ENCODE measurements around the gene SMCO2. TPM values are rescaled to one million over a fixed set of nuclear protein-coding genes. Genes with fewer than 3 reads are reported as not detected.

Gene SMCO2
- total RNA-seq, 2 experiments from 2014 or later = not detected

GRCh38 chr12:27548301-27549199 is 102.0 kb downstream of the SMCO2 start:
- ChIA-PET CTCF (no interaction called here), POLR2A (no interaction called here)

DNA sequence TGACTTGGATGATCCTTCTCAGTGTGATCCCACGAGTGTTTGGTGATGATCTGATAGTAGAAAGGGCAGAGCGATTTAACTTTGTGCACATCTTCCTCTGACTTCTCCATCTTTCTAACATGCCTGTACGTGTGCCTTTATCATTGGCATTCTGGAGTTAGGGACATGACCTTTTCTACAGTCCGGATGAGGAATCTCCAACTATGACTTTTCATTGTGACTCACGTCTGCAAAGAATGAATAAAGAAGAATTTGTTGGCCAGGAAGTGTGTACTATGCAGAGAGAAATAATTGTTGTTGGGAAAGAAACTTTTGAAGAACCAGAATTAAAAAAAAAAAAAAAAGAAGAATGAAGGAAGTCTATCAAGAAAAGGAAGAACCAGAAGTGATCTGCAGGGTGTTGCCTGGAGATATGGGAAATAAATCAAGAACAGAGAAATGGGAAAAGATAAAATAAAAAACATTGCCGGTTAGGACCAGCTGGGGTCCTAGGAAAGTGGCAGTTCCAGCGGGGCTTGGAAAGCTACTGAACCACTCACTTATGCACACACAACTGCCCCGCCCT is 102.8 kb downstream of the SMCO2 start:
- POLR2A ChIA-PET = no interaction called here
- CTCF ChIA-PET = interaction anchor here (0.7 kb wide), 1 partner anchor 11 kb away, joined by 4 read pairs; no protein-coding TSS in a partner anchor

DNA sequence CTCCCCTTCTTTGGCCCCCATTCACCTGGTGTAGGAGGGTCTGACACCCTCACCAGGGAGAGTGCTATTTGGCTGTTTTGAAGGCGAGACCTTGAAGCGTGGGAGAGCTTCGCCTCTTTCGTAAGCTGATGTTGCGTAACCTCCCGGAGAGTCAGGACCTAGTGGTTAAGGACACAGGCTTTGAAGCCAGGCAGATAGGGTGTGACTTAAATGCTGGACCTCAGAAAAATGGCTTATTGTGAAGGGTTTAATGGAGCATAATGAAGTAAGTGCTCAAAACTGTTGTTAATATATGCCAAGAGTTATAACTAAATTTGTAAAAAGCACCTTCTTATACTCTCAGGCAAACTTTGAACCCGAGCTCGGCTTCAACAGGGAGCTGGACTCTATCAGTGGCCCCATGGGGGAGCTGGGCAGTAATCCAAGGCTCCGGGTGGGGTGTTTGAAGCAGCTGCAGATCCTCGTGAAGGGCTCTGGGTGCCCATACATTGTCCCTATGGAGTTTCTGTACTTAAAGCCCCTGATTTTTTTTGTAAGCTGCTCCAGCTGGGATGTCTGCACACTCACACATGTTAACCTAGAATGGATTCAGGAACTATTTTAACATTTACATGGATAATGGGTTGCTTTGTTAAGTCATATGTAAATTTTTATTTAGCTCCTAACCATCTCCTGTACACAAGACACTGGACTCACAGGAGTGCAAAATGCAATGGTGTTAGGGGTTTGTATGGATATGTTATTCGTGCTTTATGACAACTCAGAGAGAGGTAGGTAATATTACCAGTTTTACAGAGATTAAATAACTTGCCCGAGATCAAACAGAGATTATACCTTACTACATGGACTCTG is 103.5 kb downstream of the SMCO2 start:
- CTCF ChIA-PET = interaction anchor here (0.7 kb wide), 1 partner anchor 10 kb away, joined by 4 read pairs; no protein-coding TSS in a partner anchor
- POLR2A ChIA-PET = no interaction called here

- CTCF ChIA-PET = no interaction called here
- POLR2A ChIA-PET = no interaction called here
Measured at GRCh38 chr12:27550653-27550975, 104.1 kb downstream of the SMCO2 start.

GRCh38 chr12:27551172-27551840 is 104.8 kb downstream of the SMCO2 start:
- CTCF ChIA-PET = no interaction called here
- POLR2A ChIA-PET = no interaction called here

Other genes with a start within 250 kb of the SMCO2 start
- 10 to 100 TPM; 23.8 to 28.8 TPM for gene STK38L, start 202.4 kb upstream of the SMCO2 start, total RNA-seq
- 10 to 100 TPM; 18.1 to 19.1 TPM for gene BMAL2, start 113.9 kb upstream of the SMCO2 start, total RNA-seq
- 10 to 100 TPM; 10.1 to 10.6 TPM for gene PPFIBP1, start 77.5 kb downstream of the SMCO2 start, total RNA-seq
- under 1 TPM; 0.17 to 0.25 TPM for gene REP15, start 249.7 kb downstream of the SMCO2 start, total RNA-seq

Measured in activated CD8-positive, alpha-beta memory T cell treated with anti-CD3 and anti-CD28 coated beads for 36 hours (primary cell).